DMS79 (cell line): ENCODE measurements around the gene TMEM120A.

Source experiments
- DNase-seq: peaks from one replicate; lab custom pipeline; 2025; lab: John Stamatoyannopoulos, UW

The TMEM120A gene

DNA sequence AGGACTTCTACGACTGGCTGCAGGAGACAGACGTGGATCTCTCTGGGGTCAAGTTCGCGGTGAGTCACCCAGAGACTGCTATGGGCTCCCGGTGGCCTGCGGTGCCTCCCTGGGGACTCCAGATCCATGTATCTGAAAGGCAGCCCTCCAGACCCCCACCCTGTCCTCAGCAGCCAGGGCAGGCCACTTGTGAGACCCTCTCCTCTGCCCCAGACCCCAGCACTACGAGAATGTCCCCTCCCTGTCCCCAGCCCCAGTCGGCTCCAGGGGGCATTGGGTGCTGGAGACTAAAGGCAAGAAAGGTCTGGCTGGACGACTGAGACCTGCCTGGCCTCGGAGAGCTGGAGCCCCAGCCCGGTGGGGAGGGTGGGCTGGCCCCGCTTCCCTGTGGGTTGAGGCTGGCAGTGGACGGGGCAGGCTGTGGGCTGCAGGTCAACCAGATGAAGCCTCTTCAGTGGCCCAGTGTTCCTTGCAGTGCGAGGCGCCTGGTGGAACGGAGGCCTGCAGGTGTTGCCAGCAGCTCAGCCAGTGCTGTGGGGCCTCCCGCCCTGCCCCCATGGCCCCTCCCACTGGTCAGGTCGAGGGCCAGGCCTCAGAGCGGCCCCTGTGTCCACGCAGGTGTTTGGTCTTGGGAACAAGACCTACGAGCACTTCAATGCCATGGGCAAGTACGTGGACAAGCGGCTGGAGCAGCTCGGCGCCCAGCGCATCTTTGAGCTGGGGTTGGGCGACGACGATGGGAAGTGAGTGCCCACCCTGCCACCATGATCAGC, 13.8 kb downstream of the TMEM120A start:
- no peak for DNase-seq

DNA sequence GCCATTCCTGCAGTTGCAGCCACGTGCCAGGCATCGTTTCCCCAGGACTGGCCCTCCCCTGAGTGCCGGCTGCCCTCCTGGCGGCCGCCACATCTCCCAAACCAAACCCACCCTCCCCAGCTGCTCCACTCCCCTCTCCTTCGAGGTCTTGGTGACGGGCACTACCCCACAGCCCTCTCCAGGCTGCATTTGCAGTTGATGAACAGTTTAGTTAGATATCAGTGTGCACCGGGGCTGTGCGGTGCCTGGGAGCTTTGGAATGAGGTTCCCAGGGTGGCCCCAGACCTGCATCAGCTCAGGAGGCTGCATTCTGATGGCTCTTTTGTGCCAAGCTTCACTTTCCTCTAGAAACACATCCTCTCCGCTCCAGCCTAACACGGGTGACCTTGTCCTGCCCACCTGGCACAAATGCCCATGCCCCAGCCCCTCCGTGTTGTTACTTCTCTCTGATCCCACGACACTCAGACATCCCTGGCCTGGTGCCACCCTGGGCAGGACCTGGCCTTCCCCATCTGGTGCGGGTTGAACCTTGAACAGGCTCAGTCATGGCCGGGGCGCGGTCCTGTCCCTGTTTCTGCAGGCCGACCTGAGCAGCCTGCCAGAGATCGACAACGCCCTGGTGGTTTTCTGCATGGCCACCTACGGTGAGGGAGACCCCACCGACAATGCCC, 14.5 kb downstream of the TMEM120A start:
- no peak for DNase-seq

DNA sequence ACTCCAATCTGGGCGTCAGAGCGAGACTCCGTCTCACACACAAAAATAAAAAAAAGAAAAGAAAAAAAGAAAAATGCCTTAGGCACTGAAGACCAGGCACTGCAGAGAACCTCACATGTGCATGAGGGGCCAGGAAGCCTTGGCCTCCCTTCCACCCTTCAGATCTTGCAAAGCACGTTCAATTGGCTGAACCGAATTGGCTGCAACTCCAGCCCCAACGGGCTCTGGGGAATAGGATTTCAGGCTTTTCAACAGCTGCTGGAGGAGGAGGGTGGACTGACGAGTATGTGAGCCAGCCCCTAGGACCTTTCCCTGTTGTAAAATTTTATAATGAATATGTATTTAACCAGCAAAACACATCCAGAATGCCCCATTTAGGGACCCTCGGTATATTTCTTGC, 16.7 kb downstream of the TMEM120A start:
- DNase-seq: peak; percentile 35

DNA sequence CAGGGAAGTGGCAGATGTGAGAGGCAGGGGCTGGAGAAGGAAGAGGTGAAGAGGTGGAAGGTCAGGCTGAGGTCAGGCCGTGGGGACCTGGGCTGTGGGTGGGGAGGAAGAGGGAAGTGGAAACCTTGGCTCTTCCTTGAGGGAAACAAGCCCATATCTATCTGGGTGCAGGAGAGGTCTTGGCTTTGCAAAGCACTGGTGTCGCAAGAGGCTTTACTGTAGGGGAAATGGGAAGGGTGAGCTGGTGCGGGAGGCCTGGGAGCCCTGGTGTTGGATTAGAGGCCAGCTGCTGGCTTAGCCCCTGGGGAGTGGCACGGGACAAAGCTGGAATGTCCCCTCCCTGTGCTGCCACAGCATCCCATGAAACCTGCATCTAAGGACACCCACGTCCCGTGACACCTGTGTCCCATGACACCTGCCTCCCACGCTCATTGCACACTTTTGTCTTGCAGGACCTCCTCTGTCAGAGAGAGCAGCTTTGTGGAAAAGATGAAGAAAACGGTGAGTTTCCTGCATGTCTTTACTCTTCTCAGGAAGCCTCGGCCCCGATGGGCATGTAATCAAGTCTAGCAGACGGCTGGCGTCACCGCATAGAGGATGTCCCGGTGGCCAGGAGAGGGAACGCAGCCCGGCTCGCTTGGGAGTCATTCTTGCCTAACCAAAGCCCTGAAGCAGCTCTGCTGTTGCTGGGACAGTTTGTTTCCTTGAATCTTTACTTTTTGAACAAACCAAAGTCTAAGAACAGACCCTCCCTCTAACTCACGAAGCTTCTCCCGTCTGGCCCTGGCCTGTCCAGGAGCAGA, 22.2 kb downstream of the TMEM120A start:
- no peak for DNase-seq

DNA sequence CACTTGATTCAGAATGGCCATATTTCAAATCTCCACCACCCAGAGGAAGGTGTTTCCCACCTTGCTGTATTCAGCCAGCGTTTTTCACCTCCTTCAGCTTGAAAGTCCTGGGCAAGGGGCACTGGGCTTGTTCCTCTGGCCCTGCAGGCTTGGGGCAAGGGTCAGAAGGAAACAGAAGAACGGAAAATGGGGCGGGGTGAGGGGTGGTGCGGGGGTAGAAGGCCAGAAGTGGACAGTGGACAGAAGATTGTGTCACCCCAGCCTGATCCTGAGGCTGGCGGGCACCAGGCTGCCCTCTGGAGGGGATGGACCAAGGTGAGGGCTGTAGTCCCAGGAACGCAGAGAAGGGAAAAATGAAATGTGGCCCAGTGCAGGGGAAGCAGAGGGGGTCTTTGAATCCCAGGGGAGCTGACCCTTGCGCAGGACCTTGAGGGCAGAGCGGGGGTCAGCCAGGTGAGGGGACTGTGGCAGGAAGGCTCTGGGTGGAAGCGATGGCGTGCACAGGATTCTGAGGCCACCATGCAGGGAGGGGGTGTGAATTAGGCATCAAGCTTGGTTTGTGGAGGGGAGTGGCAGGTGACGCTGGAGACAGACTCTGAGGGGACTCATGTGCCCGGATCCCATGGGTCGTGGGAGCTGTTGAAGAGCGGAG, 23.0 kb downstream of the TMEM120A start:
- no peak for DNase-seq

DNA sequence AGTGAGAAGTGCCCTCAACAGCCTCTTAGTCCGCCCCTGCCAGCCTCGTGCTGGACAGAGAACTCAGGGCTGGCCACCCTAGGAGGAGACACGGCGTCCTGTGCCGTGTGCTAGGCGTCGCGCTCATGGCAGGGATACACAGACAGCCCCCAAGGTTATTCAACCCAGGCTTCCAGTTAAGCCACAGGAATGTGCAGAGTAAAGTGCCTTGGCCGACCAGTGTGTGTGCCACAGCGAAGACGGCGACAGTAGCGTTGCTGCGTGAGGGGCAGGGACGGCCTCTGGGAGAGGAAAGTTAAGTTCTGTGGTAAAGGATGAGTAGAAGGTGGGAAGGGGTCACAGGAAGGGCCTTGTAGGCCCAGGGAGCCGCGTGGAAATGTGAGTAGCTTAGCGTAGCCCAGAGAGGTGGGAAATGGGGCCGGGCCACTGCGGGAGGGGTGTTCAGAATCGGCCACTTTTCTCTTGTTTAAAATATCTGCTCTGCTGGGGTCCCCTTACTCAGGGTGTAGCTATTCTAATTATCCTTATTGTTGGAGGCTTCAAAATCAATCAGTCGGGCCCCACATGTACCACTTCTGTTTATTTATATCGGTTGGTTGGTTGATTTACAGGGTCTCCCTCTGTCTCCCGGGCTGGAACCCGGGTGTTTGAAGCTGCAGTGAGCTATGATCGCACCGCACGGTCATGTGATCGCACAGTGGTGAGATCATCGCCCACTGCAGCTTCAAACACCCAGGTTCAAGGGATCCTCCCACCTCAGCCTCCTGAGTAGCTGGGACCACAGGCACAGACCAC, 24.5 kb downstream of the TMEM120A start:
- no peak for DNase-seq

DNA sequence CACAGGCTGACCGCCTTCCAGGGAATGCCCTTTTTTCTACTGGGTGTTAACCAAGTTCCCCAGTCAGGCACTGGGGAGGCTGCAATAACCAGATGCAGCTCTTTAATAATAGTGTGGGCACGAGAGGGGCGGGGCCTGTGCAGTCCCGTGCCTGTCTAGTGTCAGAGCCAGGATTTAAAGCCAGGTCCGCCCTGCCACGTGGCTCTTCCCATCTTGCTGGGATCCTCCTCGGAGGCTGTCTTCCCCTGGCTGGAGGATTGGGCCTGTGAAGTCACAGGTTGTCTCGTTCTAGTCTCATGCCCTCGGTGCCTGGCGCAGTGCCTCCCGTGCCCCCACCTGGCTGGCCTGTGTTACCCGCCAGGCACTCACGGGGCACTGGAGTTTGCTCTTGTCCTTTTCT, 25.2 kb downstream of the TMEM120A start:
- DNase-seq: no peak

DNA sequence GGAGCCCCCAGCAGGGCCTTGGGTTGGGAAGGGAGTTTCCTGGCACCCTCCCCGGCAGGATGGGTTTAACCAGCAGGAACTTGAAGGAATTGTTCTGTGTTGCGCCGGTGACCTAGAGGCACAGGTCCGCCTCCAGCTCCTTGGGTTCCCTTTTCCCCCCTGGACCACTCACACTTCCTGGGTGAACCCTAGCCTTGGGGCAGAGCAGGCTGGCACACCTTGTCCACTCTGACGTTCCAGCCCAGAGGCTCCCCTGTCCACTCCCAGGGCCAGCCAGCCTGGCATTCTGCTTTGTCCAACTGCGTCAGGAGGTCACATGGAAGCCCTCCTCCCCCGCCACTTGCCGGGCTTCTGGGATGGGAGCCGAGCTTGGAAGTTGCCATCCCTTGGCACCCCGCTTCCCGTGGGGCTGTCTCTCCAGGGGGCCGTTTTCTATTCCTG, 25.8 kb downstream of the TMEM120A start:
- DNase-seq: no peak

DNA sequence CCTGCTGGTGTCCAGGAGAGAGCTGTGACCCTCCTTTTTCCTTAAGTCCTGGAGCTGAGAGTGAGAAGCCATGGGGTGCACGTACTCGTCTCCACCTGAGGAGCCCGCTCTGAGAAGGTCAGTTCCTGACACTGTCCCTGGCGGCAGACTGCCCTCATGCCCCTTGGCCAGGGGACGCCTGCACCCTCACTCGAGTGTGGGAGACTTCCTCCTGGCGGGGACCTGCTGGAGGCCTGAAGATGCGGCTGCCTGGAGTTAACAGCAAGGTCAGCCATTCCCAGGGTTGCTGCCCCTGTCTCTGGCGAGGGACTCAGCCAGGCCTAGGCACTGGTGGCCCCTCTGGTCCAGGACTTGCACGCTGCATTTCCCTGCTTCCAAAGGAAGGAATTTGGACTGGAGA, 26.4 kb downstream of the TMEM120A start:
- no peak for DNase-seq

DNA sequence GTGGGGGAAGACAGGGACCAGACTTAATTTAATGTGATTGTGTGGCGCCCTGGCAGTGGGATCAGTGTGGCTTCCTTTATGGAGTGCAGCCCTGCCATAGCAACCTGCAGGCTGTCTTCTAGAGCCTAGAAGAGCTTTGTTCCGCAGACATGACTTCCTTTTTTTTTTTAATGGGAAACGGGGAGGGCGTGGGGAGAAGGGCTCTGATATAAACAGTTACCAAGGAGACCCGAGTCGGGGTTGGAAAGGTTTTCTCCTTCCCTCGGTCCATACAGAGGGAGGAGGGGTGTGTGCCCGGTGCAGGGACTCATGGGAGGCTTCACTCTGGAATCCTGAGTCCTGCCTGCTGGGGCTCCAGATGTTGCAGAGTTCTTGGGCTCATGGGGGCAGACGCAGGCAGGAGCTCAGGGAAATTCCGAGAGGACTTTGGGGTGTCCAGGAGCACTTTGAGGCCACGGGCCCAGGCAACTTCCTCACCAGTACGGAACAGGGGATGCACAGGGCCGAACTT, 26.9 kb downstream of the TMEM120A start:
- DNase-seq: no peak

DNA sequence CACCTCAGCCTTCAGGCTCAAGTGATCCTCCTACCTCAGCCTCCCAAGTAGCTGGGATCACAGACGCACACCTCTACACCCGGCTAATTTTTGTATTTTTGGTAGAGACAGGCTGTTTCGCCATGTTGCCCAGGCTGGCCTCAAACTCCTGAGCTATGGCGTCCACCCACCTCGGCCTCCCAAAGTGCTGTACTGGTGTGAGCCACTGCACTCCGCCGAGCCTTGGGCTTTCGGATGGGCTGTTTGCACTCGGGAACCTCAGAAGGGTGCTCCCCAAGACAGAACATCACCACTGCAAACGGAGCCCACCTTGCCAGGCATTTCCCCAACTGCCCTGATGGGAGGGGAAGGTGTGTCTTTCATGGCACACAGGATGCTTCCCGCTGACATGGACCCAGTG, 27.3 kb downstream of the TMEM120A start:
- no peak for DNase-seq

DNA sequence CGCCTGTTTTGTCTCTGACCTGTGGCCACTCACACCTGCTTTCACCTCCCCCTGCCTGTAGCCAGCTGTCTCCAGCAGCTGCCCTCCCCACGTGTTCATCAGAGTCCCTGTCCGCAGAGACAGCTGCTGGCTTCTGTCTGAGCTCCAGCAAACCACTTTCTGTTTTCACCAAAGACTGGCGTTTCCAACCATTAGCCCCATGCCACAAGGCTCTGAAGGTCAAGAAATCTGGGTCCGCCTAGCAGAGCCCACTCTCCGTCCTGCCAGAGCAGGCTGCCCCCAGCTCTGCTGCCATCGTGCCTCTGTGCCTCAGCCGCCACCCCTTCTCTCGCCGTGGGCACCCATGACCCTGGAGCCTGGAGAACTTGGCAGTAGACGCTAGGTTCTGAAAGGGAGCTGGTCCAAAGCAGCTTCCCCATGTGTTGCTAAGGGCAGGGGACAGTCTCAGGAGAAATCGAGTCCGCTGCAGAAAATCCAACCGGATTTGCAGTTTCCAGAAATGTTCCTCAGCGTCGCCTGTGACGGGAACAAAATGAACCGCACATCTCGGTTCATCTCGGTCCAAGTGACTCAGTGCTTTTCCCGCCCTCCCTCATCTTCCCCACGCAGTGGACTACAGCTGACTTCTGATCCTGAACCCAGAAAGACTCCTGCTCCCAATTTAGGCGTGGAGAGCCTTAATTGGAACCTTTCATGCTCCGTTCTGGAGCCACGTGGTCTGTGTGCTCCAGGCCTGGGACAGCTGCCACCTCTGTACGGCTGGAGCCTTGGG, 28.0 kb downstream of the TMEM120A start:
- no peak for DNase-seq

DNA sequence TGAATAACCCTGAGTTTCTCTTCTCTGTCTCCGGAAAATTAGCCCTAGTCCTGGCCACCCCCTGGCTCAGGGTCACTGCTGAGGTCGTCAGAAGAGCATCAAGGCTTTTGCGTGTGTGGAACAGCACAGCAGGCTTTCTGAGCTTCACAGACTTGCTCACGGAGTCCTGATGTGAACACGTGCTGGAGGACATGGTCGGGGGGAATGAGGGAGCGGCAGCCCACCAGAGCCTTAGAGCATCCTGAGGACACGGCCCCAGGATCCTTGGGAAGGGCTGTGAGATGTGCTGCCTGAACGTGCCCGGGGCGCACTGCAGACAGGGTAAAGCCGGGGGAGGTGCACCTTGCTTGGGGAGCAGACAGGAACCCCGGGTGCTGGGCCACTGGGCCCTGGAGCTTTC, 28.8 kb downstream of the TMEM120A start:
- no peak for DNase-seq

DNA sequence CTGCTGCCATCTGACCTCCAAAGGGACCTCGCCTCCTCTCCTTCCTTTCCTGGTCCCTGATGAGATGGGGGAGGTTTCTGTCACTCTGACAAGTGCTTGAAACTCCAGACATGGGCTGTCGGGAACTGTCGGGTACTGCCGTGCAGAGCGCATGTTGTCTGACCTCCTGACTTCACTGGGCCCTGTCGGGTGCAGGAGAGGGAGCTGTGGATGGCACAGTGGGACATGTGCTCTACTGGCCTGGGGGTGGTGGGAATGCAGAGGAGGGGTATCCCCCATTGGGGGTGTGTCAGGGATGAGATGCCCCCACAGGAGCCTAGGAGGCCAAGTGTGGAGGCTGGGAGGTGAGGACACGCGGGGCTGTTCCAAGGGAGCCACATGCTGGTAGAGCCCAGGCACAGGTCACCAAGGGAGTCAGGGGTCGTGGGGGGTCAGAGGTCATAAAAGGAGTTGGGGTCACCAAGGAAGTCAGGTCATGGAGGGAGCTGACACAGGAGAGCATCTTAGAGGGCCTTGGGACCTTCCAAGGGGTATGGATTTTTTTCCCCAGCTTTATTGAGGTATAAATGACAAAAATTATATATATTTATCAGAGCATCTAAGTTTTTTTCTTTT, 30.9 kb downstream of the TMEM120A start:
- DNase-seq: no peak

DNA sequence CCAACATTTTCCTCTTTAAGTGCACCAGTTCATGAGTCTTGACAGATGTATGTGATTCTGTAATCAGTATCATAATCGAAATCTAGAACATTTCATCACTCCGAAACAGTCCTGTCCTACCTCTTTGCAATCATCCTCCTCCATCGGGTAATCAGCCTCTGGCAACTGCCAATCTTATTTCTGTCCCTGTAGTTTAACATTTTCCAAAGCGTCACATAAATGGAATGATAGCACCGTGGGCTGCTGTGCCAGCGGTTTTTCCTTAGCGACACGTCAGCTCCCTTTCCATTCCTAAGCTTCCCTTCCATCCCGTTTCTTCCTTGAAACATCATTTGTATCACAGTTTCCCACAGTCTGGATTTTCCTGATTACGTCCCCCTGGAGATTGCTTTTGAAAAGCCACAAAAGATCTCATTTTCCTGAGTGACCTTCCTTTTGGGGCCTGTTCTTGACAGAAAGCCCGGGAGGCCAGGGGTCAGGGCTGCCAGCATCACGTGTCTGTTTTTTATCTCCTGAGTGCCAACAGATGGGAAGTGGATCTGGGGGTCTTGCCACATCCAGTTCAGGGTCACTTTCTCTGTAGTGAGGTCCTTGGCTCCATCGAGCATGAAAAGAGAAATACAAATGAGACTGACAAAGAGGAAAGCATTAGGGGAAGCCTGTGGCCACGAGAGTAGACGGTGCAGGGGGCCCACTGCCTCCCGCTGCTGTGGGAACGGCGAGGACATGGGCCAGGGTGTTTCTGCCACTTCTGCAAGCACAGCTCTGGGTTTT, 31.6 kb downstream of the TMEM120A start:
- DNase-seq: no peak

DNA sequence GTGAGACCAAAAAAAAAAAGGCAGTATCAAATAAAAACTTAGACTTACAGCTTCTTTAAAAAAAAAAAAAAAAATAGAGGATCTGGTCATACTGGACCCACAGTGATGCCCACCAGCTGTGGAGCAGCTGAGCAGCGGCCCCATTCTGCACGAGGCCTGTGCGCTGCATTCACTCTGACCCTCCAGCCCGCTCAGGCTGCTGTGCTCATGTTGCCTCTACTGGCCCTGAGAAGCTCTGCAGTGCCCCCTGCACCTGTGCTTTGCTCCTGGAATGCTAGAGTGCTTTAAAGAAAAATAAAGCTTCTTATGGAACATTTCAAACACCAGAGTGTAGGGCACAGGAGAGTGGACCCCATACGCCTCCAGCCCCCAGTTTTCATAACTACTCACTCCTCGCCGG, 33.2 kb downstream of the TMEM120A start:
- DNase-seq: no peak

DNA sequence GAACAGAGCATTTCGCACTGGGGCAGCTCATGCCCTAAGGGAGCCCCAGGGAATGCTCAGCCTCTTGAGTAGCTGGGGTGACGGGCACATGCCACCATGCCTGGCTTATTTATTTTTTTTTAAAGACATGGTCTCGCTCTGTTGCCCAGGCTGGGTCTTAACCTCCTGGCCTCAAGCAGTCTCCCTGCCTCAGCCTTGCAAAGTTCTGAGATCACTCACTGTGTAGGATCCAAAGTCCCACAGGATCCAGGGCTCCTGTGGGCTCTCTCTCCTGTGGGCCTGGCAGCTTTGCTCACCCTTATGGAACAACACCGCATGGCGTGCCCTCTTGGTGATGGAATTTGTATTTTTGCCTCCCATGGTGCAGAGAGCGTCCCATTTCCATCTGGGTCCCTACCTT, 34.0 kb downstream of the TMEM120A start:
- DNase-seq: no peak

DNA sequence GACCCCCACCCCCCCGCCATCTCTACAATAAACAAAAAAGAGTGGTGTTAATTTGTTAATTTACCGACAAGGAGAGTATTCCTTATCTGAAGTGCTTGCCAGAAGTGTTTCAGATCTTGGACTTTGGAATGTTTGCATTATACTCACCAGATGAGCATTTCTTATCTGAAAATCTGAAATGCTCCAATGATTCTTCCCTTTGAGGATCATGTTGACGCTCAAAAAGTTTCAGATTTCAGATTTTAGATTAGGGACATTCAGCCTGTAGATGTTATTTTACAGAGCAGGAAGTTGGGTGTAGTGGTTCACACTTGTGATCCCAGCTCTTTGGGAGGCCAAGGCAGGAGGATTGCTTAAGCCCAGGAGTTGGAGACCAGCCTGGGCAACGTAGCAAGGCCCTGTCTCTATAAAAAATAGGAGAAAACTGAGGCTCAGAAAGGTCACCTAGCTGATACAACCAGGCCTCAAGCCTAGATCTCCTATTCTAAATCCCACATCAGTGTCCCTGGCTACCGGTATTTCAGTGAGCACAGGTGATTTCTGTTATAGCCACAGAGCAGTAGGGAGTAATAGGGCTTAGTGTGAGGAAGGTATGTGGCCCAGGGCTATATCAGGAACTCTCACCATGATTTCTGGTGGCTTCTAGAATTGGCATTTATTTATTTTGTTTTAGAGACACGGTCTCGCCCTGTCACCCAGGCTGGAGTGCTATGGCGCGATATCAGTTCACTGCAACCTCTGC, 35.4 kb downstream of the TMEM120A start:
- no peak for DNase-seq
